Measurements from ENCODE around the gene TSPAN12. TPM values are rescaled to one million over a fixed set of nuclear protein-coding genes. Genes with fewer than 3 reads are reported as not detected.
"Not testable (repeated sequence)": the region's sequence is repeated elsewhere in the genome, so short reads cannot be mapped to it uniquely, and the experiment has no call there.

Gene TSPAN12
- total RNA-seq, 1 experiment from 2014 or later, result 0.05 TPM

GRCh38 chr7:120805636-120806388 lies 52.1 kb downstream of the TSPAN12 start:
- DNase-seq (ENCODE audit: low read depth), result peak; percentile 60

DNA sequence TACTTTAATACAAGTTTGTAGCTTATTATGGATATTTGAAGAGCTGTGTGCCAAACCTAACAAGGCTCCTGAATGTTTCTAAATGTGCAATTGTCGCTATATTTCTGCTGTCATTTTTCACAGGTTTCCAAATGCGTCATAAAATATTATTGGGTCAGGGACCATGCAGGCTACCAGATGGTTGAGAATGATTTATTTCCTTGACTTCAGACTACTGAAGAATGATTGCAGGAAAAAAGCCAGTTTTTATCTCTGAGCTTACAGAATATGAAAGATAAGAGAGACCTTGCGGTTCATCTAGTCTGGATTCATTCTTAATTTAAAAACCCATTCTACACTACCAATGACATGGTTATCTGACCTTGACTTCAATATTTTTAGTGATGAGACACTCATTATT lies 55.2 kb downstream of the TSPAN12 start:
- DNase-seq (ENCODE audit: low read depth), result no peak

DNA sequence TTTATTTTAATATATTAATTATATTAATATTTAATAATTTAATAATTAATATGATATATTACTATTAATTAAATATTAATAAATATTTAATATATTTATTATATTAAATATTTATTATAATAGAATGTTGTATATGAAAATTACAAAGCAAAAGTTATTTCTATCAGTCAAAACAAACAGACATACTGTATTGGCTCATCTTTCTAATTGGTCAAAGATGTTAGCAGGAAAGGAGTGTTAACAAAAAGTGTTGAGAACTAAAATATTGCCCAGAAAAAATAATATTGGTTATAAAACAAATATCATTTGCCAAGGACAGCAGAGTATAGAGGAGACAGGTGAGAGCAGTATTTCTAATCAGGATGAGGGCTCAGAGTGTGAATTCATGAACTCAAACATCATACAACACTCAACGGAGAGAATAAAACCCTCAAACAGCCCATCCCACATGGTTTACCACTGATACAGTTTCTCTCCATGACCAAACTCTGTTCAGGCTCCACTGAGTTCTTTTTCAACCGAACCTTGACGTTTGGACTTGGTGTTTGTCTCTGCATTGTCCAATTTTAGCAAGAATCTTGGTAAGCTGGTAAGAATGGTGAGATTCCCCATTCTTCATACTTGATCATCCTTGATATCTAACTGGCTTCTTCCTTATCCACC lies 58.0 kb downstream of the TSPAN12 start:
- no peak for DNase-seq (ENCODE audit: low read depth)

- DNase-seq (ENCODE audit: low read depth), result no peak
Observed at GRCh38 chr7:120799147-120799546, 58.8 kb downstream of the TSPAN12 start.

GRCh38 chr7:120797026-120797645 lies 60.8 kb downstream of the TSPAN12 start:
- DNase-seq (ENCODE audit: low read depth), result no peak

DNA sequence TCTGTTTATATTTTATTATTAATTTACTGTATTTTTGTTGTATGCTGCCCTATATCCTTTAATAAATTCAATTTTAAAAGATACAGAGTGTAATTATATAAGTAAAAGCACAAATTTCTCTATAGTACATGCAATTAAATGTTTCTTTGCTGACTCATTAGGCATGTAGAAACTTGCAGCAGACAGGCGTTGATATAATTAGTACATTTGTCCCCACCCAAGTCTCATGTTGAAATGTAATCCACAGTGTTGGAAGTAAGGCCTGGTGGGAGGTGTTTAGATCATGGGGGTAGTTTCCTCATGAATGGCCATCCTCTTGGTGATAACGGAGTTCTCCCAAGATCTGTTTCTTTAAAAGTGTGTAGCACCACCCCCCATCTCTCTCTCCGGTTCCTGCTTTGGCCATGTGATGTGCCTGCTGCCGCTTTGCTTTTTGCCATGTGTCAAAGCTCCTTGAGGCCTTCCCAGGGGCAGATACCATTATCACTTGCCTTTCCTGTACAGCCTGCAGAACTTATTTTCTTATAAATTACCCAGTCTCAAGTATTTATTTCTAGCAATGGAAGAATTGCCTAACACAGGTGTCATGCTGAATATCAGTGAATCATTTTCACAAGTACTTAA lies 63.7 kb downstream of the TSPAN12 start:
- no peak for DNase-seq (ENCODE audit: low read depth)

DNA sequence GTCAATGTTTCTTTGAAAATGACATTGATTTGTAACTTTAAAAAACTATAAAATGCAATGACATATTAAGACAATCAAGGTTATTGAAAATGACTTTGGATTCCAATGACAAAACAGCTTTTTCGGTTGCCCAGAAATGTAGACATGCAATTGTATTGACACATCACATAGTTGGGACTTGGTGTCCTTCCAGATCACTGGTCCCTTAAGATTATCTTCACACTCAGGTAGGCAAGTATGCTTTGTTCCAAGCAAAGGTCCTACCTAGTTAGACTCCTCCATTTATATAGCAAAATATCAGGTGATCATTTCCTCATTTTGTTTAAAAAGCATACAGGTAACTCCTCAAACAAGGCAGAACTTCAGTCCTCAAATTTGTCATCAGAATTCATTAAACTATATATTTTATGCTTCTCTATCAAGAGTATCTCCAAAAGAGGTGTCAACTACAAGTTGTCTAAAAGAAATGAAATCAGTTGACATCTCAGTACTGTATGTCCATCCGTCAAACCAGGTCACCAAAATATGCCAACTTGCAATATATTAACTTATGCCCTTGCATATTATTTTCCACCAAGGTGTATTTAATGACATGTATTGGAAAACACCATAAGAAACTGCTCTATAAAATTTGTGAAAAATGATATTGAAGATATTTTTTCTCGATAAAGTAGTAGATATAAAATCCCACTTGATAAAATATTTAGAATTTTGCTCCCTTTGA lies 64.6 kb downstream of the TSPAN12 start:
- DNase-seq (ENCODE audit: low read depth), result no peak

- no peak for DNase-seq (ENCODE audit: low read depth)
Observed at GRCh38 chr7:120792861-120793130, 65.1 kb downstream of the TSPAN12 start.

- DNase-seq (ENCODE audit: low read depth), result peak; percentile 66
Observed at GRCh38 chr7:120792091-120792860, 65.7 kb downstream of the TSPAN12 start.

- DNase-seq (ENCODE audit: low read depth), result no peak
Observed at GRCh38 chr7:120785095-120785494, 72.8 kb downstream of the TSPAN12 start.

GRCh38 chr7:120783721-120784120 lies 74.2 kb downstream of the TSPAN12 start:
- no peak for DNase-seq (ENCODE audit: low read depth)

- DNase-seq (ENCODE audit: low read depth), result no peak
Observed at GRCh38 chr7:120783273-120783672, 74.7 kb downstream of the TSPAN12 start.

DNA sequence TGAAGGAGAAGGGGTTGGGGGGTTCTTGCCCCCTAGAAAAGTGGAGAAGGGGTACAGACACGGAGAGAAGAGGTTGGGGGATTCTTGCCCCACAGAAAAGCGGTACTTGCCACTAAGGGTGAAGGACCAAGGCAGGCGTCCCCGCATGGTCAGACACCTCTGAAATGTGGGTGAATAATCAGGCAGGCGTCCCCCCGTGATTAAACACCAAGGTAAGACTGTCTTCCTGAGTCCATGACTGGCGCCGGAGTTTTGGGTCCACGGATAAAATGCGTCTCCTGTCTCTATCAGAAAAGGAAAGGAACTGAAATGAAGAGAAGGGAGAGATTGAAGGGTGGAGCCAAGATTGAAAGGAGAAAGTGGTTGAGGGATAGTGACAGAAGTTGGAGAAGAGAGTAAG lies 76.0 kb downstream of the TSPAN12 start:
- DNase-seq (ENCODE audit: low read depth), result not testable (repeated sequence)

- DNase-seq (ENCODE audit: low read depth), result no peak
Observed at GRCh38 chr7:120780938-120781337, 77.0 kb downstream of the TSPAN12 start.

GRCh38 chr7:120780451-120780850 lies 77.5 kb downstream of the TSPAN12 start:
- not testable (repeated sequence) for DNase-seq (ENCODE audit: low read depth)

- DNase-seq (ENCODE audit: low read depth), result not testable (repeated sequence)
Observed at GRCh38 chr7:120779078-120779477, 78.9 kb downstream of the TSPAN12 start.

- no peak for DNase-seq (ENCODE audit: low read depth)
Observed at GRCh38 chr7:120775755-120776154, 82.2 kb downstream of the TSPAN12 start.

DNA sequence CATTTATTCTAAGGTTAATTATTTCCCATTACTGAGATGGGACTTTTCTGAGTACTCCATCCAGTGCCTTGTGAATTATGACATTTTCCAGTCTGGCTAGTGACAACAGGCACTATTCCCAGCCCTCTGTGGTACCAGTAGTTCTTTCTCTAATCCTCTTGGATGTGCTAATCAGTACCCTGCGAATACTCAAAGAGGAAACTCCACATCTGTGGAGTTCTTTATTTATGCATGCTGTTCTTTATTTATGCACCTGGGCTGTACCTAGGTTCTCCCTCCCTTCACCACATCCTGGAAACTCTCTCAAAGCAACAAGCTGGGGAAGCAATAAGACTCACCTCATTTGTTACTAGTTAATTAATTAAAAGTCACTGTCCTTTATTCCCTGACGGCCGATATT lies 83.5 kb downstream of the TSPAN12 start:
- DNase-seq (ENCODE audit: low read depth), result no peak

- no peak for DNase-seq (ENCODE audit: low read depth)
Observed at GRCh38 chr7:120770206-120770605, 87.7 kb downstream of the TSPAN12 start.

DNA sequence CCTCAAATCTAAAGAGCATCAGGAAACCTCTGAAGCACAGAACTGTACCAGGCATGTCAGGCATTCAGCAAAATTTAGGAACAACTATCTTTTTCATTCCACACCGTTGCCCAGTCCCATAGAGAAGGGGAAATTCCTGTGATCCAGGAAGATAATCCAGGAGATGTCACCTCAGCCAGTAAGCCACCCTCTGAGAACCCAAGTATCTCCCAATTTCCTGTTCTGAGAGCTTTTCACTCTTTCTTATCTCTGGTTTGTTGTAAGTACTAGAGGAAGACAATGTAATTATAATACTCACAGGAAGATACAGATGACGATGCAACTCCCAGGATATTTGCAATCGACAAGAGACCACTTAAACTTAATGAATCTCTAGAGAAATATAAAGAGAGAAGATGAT lies 97.1 kb downstream of the TSPAN12 start:
- DNase-seq (ENCODE audit: low read depth), result no peak

DNA sequence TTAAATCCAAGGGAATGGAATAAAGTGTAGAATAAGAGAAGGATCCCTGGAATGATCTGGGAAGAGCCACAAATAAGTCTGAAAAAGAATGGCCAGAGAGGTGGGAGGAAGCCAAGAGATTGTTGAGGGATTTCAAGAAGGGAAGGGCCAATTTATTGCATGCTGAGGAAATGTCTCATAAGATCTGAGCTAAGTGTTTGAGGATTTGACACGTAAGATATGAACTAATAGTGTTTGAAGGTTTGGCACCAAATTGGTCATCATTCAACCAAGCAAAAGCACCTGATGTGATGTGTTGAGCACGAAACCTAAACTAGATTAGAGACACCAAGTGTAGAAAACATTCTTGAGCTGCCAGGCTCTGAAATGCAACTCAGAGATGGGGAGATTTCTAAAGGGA lies 97.9 kb downstream of the TSPAN12 start:
- no peak for DNase-seq (ENCODE audit: low read depth)

Measured in M059J (cell line).